H9 (cell line): Measurements from ENCODE around the gene CABLES2. TPM values are rescaled to one million over a fixed set of nuclear protein-coding genes. Genes with fewer than 3 reads are reported as not detected.

Source experiments
- DNase-seq: peaks from one replicate; pipeline ENCODE4 v3.0.0-alpha.2; 2017
- H2AFZ ChIP-seq: one replicate; pipeline ENCODE4 v1.6.1; 2013; ENCODE audit warnings: mild to moderate bottlenecking, low read length, control low read depth, moderate library complexity
- H2AK5ac ChIP-seq: 2 replicates; pipeline ENCODE4 v1.6.1; 2013; ENCODE audit warnings: low read length, control low read depth, mixed read lengths; ENCODE audit not compliant: insufficient read length
- H2BK120ac ChIP-seq: one replicate; pipeline ENCODE4 v1.6.1; 2013; ENCODE audit warnings: low read depth, mild to moderate bottlenecking, low read length, control low read depth, inconsistent platforms; ENCODE audit not compliant: poor library complexity, severe bottlenecking
- H2BK12ac ChIP-seq: 2 replicates; pipeline ENCODE4 v1.6.1; 2013; ENCODE audit warnings: low read length, control low read depth, mixed read lengths, low read depth; ENCODE audit not compliant: insufficient read length
- H2BK15ac ChIP-seq: 2 replicates; pipeline ENCODE4 v1.6.1; 2013; ENCODE audit warnings: low read depth, low read length, control low read depth
- H2BK20ac ChIP-seq: one replicate; pipeline ENCODE4 v1.6.1; 2013; ENCODE audit warnings: low read depth, mild to moderate bottlenecking, low read length, control low read depth, inconsistent platforms; ENCODE audit not compliant: poor library complexity, severe bottlenecking
- H2BK5ac ChIP-seq: 2 replicates; pipeline ENCODE4 v1.6.1; 2013; ENCODE audit warnings: low read length, control low read depth, mixed read lengths; ENCODE audit not compliant: insufficient read length
- H3K14ac ChIP-seq: 2 replicates; pipeline ENCODE4 v1.6.1; 2013; ENCODE audit warnings: low read length, control low read depth; ENCODE audit not compliant: insufficient read depth
- H3K18ac ChIP-seq: 2 replicates; pipeline ENCODE4 v1.6.1; 2013; ENCODE audit warnings: low read depth, mild to moderate bottlenecking, mixed read lengths, low read length, control low read depth; ENCODE audit not compliant: insufficient read length
- H3K23ac ChIP-seq: 2 replicates; pipeline ENCODE4 v1.6.1; 2013; ENCODE audit warnings: low read length, control low read depth, mixed read lengths, low read depth; ENCODE audit not compliant: insufficient read length
- H3K23me2 ChIP-seq: 2 replicates; pipeline ENCODE4 v1.6.1; 2013; ENCODE audit warnings: low read depth, mild to moderate bottlenecking, mixed read lengths, low read length, control low read depth; ENCODE audit not compliant: insufficient read length, poor library complexity, severe bottlenecking
- H3K27ac ChIP-seq: 2 replicates; pipeline ENCODE4 v1.5.1; 2013; ENCODE audit warnings: low read length, control low read depth, mixed read lengths, low read depth; ENCODE audit not compliant: insufficient read length
- H3K27me3 ChIP-seq: 2 replicates; pipeline ENCODE4 v1.6.1; 2013; ENCODE audit warnings: low read length, control low read depth, inconsistent platforms; ENCODE audit not compliant: insufficient read depth
- H3K4ac ChIP-seq: 2 replicates; pipeline ENCODE4 v1.6.1; 2013; ENCODE audit warnings: low read depth, mild to moderate bottlenecking, control low read depth, inconsistent platforms, low read length, moderate library complexity
- H3K4me1 ChIP-seq: 2 replicates; pipeline ENCODE4 v1.6.1; 2013; ENCODE audit warnings: low read length, control low read depth, inconsistent platforms; ENCODE audit not compliant: insufficient read depth
- H3K4me2 ChIP-seq: 2 replicates; pipeline ENCODE4 v1.6.1; 2013; ENCODE audit warnings: low read length, control low read depth, mixed read lengths; ENCODE audit not compliant: insufficient read length, insufficient read depth
- H3K56ac ChIP-seq: 2 replicates; pipeline ENCODE4 v1.6.1; 2013; ENCODE audit warnings: low read depth, mild to moderate bottlenecking, mixed read lengths, low read length, control low read depth; ENCODE audit not compliant: insufficient read length
- H3K79me1 ChIP-seq: 2 replicates; pipeline ENCODE4 v1.6.1; 2013; ENCODE audit warnings: low read depth, mild to moderate bottlenecking, moderate library complexity, low read length, control low read depth, inconsistent platforms; ENCODE audit not compliant: insufficient read depth, poor library complexity, severe bottlenecking
- H3K79me2 ChIP-seq: 2 replicates; pipeline ENCODE4 v1.6.1; 2013; ENCODE audit warnings: low read length, control low read depth, inconsistent platforms; ENCODE audit not compliant: insufficient read depth
- H3K9ac ChIP-seq: 2 replicates; pipeline ENCODE4 v1.6.1; 2013; ENCODE audit warnings: low read length, control low read depth, mixed read lengths; ENCODE audit not compliant: insufficient read length; ENCODE audit errors: extremely low read depth
- H3K9me3 ChIP-seq: one replicate; pipeline ENCODE4 v1.6.1; 2013; ENCODE audit warnings: low read depth, low read length, inconsistent platforms; ENCODE audit not compliant: control insufficient read depth
- H3T11ph ChIP-seq: one replicate; pipeline ENCODE4 v1.6.1; 2013; ENCODE audit warnings: mild to moderate bottlenecking, low read length, control low read depth, inconsistent platforms
- H4K20me1 ChIP-seq: one replicate; pipeline ENCODE4 v1.6.1; 2013; ENCODE audit not compliant: control insufficient read depth, insufficient read length, insufficient read depth
- H4K5ac ChIP-seq: 2 replicates; pipeline ENCODE4 v1.6.1; 2013; ENCODE audit warnings: low read depth, mild to moderate bottlenecking, mixed read lengths, low read length, control low read depth; ENCODE audit not compliant: insufficient read length
- H4K8ac ChIP-seq: replicated peaks from 2 replicates; pipeline ENCODE4 v1.6.1; 2013; ENCODE audit warnings: low read length, control low read depth, mixed read lengths, low read depth; ENCODE audit not compliant: insufficient read length
- H4K91ac ChIP-seq: 2 replicates; pipeline ENCODE4 v1.6.1; 2013; ENCODE audit warnings: low read depth, mild to moderate bottlenecking, moderate library complexity, mixed read lengths, low read length, control low read depth; ENCODE audit not compliant: insufficient read length
- H3K27ac Mint-ChIP-seq, 3 experiments: 2 replicates in 2 of 3; 3 replicates in 1 of 3; pipeline ENCODE4 v1.8.0; 2020 to 2021; ENCODE audit warnings: mixed read lengths in 3 of 3, mild to moderate bottlenecking in 1 of 3, moderate library complexity in 1 of 3
- H3K27me3 Mint-ChIP-seq: 2 replicates; pipeline ENCODE4 v1.8.0; 2021; ENCODE audit warnings: low read depth, mild to moderate bottlenecking, moderate library complexity, mixed read lengths
- H3K36me3 Mint-ChIP-seq, 3 experiments: 2 replicates in 2 of 3; 3 replicates in 1 of 3; pipeline ENCODE4 v1.8.0; 2020 to 2021; ENCODE audit warnings: low read depth in 3 of 3, mixed read lengths in 3 of 3; ENCODE audit not compliant: insufficient read depth in 1 of 3
- H3K4me1 Mint-ChIP-seq, 2 experiments: 2 replicates each; pipeline ENCODE4 v1.8.0; 2020; ENCODE audit warnings: mixed read lengths in 2 of 2
- H3K4me3 Mint-ChIP-seq, 2 experiments: 2 replicates in 1 of 2; 3 replicates in 1 of 2; pipeline ENCODE4 v1.8.0; 2020 to 2021; ENCODE audit warnings: mild to moderate bottlenecking in 2 of 2, mixed read lengths in 2 of 2, moderate library complexity in 1 of 2
- H3K9me3 Mint-ChIP-seq, 2 experiments: 2 replicates in 1 of 2; 3 replicates in 1 of 2; pipeline ENCODE4 v1.8.0; 2020; ENCODE audit warnings: mild to moderate bottlenecking in 2 of 2, mixed read lengths in 2 of 2, moderate library complexity in 1 of 2
- WGBS: extraction: QIAGEN DNeasy Blood & Tissue Kit; methylation state at CpG from one replicate; pipeline ENCODE4 v1.1.7; 2013; ENCODE audit warnings: missing lambda C conversion rate, low lambda C conversion rate, mixed read lengths; ENCODE audit not compliant: insufficient read length; ENCODE audit errors: extremely low coverage; 5-methylcytosine and 5-hydroxymethylcytosine counted together
- total RNA-seq: library from RNA; stranded (reverse); gene quantifications from 2 replicates; pipeline ENCODE4 v1.2.1, GENCODE V29; 2021
- TF ChIP-seq, protein P1 (sequence below): fragments of 200-600 bp; sonication (generic); conservative IDR thresholded peaks from 3 replicates; pipeline ENCODE4 v1.8.0; 2021; ENCODE audit warnings: antibody characterized with exemption, mild to moderate bottlenecking

The CABLES2 gene
- total RNA-seq, 1 experiment from 2014 or later, result 10.8 TPM

DNA sequence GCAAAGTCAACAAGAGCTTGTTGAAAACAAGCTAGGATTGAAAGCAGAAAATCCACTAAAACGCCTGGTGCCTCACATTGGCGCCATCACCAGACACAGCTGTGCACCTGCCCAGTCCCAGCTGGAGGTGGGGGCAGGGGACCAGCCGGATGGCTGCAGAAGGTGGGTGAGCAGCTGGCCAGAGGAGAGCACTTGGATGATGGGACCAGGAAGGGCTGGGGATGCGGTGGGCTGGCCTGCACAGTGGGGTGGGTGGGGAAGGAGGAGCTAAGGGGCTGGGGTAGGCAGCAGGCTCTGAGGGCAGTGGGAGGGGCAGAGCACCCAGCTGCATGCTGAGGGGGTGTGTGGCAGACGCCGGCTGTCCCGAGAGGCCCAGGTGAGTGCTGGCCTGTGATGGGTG lies 7.1 kb downstream of the CABLES2 start:
- DNase-seq, result no peak

More for the DNA sequence above, 7.1 kb downstream of the CABLES2 start:
- Mint-ChIP-seq H3K4me3 (no peak overlapping the region), H3K27ac (no peak overlapping the region), H3K4me1 (peaks cover 0 to 8% of the 10 kb centered on the region in 2 experiments; a peak in 2 of 4 replicates), H3K36me3 (peaks cover 0 to 11% (median 8%) of the 10 kb centered on the region in 3 experiments; a peak in 5 of 7 replicates), H3K9me3 (peaks cover 3 to 6% of the 10 kb centered on the region in 2 experiments; a peak in 3 of 5 replicates), H3K27me3 (no peaks in the 10 kb centered on the region)
- Histone ChIP-seq H3K27me3 (no peaks in the 10 kb centered on the region), H3T11ph (no peak overlapping the region), H3K4me1 (no peaks in the 10 kb centered on the region), H3K23ac (no peak overlapping the region), H4K91ac (no peak overlapping the region), H3K18ac (no peak overlapping the region), H3K79me2 (no peaks in the 10 kb centered on the region), H3K9ac (no peak overlapping the region), H3K4ac (no peak overlapping the region), H4K8ac (no peak overlapping the region), H2AK5ac (no peak overlapping the region), H3K23me2 (peaks cover 2% of the 10 kb centered on the region), H2BK20ac (no peak overlapping the region), H3K27ac (no peak overlapping the region), H4K20me1 (peaks cover 8% of the 10 kb centered on the region), H2BK15ac (no peak overlapping the region), H3K79me1 (no peaks in the 10 kb centered on the region), H2AFZ (no peak overlapping the region), H4K5ac (no peak overlapping the region), H3K9me3 (no peaks in the 10 kb centered on the region), H2BK120ac (no peak overlapping the region), H3K56ac (no peak overlapping the region), H3K4me2 (no peak overlapping the region), H3K14ac (no peak overlapping the region), H2BK12ac (no peak overlapping the region), H2BK5ac (no peak overlapping the region)
- WGBS, result no CpG with 5 or more reads among the region's 7 CpGs
- TF ChIP-seq, protein P1, sequence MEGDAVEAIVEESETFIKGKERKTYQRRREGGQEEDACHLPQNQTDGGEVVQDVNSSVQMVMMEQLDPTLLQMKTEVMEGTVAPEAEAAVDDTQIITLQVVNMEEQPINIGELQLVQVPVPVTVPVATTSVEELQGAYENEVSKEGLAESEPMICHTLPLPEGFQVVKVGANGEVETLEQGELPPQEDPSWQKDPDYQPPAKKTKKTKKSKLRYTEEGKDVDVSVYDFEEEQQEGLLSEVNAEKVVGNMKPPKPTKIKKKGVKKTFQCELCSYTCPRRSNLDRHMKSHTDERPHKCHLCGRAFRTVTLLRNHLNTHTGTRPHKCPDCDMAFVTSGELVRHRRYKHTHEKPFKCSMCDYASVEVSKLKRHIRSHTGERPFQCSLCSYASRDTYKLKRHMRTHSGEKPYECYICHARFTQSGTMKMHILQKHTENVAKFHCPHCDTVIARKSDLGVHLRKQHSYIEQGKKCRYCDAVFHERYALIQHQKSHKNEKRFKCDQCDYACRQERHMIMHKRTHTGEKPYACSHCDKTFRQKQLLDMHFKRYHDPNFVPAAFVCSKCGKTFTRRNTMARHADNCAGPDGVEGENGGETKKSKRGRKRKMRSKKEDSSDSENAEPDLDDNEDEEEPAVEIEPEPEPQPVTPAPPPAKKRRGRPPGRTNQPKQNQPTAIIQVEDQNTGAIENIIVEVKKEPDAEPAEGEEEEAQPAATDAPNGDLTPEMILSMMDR, result no peak
